Lower leg skin (tissue), 3 donors: ENCODE measurements around the gene AQP12A.
"Not testable (repeated sequence)": the region's sequence is repeated elsewhere in the genome, so short reads cannot be mapped to it uniquely, and the experiment has no call there.

ENCODE experiments used
- POLR2A ChIP-seq, 2 donors: fragments of 450-650 bp; IDR thresholded peaks; one replicate each; pipeline ENCODE4 v1.6.1; 2016 to 2017; ENCODE audit warnings: antibody characterized with exemption in 2 of 2, mild to moderate bottlenecking in 1 of 2, moderate library complexity in 1 of 2
- TF ChIP-seq, protein P1 (sequence below), 3 donors: fragments of 450-650 bp; IDR thresholded peaks; one replicate each; pipeline ENCODE4 v1.5.1; 2016; ENCODE audit warnings: antibody characterized with exemption in 3 of 3, mild to moderate bottlenecking in 3 of 3, moderate library complexity in 2 of 3

GRCh38 chr2:240691631-240692420 lies at the start of gene AQP12A:
- TF ChIP-seq, protein P1, sequence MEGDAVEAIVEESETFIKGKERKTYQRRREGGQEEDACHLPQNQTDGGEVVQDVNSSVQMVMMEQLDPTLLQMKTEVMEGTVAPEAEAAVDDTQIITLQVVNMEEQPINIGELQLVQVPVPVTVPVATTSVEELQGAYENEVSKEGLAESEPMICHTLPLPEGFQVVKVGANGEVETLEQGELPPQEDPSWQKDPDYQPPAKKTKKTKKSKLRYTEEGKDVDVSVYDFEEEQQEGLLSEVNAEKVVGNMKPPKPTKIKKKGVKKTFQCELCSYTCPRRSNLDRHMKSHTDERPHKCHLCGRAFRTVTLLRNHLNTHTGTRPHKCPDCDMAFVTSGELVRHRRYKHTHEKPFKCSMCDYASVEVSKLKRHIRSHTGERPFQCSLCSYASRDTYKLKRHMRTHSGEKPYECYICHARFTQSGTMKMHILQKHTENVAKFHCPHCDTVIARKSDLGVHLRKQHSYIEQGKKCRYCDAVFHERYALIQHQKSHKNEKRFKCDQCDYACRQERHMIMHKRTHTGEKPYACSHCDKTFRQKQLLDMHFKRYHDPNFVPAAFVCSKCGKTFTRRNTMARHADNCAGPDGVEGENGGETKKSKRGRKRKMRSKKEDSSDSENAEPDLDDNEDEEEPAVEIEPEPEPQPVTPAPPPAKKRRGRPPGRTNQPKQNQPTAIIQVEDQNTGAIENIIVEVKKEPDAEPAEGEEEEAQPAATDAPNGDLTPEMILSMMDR (IDR thresholded peaks at IDR 0.05), result not testable (repeated sequence)
- not testable (repeated sequence) for TF ChIP-seq POLR2A (IDR thresholded peaks at IDR 0.05)
